Caki2 (cell line): Measurements from ENCODE around the gene ITGAE. TPM values are rescaled to one million over a fixed set of nuclear protein-coding genes. Genes with fewer than 3 reads are reported as not detected.

Source experiments
- DNase-seq: peaks from one replicate; pipeline ENCODE4 v3.0.0-alpha.2; 2015; ENCODE audit warnings: low read depth
- in situ Hi-C: cut with HindIII; loops from 2 replicates; pipeline ENCODE4 v1.10.0; 2016; ENCODE audit warnings: low sequenced_read_pairs, low pct_unique_long_range_greater_than_20kb, mixed read lengths
- total RNA-seq: library from RNA; depleted of rRNA; stranded (reverse); fragments of >200 nt; shearing (Covaris generic); gene quantifications from 2 replicates; pipeline ENCODE4 v1.2.3, GENCODE V29; 2014; ENCODE audit warnings: low replicate concordance

ITGAE gene
- total RNA-seq, 1 experiment from 2014 or later = 38.1 TPM

DNA sequence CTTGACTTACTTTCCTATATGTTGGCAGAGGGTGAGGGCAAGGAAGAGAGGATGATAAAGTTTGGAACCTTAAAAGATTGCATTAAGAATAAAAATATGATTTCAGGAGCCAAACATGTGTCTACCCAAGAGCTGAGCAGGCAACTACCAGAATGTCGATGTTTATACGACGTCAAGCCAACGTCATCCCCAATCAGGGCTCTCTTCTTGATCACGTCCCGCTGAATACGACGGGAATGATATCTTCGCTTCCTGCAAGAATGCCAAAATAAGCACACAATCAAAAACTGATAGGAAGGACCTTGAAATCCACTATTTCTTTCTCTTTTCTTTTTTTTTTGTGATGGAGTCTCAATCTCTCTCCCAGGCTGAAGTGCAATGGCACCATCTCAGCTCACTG is 20.1 kb upstream of the ITGAE start:
- in situ Hi-C loops = no loop called here
- DNase-seq = no peak

DNA sequence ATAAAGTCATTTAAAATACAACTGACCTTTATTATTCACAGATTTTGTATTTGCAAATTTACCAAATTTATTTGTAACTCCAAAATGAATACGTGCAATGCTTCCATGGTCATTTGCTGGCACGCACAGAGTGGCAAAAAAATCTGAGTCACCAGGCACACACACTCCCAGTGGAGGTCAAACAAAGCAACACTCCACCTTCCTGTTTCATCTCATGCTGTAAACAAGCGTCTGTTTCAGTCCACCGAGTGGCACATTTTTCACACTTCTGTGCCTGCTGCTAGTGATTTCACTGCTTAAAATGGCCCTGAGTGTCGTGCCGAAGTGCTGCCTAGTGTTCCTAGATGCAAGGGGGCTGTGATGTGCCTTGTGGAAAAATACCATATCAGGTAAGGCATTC is 17.8 kb upstream of the ITGAE start:
- in situ Hi-C loops = no loop called here
- DNase-seq = peak; percentile 59

DNA sequence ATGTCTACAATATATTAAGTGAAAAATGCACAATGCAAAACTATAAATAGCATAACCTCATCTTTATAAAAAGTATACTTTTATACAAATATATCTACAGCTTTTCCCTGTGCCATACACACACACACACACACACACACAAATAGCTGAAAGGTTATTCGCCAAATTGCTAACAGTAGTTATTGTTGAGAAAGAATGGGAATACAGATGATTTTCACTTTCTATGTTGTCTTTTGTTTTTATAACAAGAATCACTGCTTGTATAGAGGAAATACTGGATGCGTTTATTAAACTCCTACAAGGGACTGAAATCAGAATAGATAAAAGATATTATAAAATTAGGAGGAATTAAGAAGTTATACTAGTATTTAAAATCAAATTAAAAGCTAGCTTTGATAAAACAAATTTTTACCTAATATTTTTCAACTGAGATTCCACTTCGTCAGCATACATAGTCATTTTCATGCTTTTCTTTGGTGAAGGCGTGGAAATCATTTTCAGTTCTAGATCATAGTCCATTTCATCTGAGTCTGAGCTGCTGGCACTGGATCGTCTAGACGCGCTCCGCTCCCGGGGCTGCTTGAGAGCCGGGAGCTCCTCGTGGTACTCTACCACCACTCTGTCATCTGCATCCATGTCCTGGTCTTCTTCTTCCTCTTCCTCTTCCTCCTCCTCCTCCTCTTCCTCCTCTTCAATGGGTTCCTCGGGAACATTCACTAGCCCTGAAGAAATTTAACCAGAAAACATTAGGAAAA is 17.0 kb upstream of the ITGAE start:
- no peak for DNase-seq
- in situ Hi-C loops = no loop called here

DNA sequence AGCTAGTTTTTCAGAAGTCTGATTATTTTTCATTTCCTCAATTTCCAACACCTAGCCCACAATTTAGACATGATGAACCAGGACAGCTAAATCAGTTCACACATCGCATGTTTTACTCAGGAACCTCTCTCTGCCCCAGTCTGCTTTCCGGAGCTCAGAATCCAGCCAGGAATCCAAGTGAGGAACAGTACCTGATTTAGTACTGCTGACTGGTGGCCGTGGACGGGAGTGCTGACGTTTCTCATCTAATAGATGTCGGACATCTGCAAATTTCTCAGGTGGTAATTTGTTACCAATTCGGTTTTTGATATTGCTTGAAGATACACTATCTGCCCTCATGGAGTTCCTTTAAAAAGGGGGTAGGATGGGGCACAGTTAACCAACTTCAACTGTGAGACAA is 14.9 kb upstream of the ITGAE start:
- in situ Hi-C loops = no loop called here
- no peak for DNase-seq

DNA sequence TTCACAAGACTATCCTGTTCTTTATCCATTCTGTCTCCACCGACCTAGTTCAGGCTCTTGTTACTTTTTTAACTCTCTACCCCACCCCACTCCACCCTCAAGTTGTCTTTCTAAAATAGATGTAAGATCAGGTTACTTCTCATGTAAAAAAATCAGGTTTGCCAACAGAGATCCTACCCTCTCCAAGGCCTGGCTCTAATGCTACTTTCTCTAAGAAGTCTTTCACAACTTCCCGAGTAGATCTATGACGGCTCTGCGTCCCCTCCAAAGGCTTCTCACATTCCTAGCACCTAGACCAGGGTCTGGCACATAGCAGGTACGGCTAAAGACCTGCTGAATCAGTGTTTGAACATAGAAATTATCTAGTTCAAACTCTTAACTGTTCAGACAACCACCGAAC is 14.1 kb upstream of the ITGAE start:
- in situ Hi-C loops = no loop called here
- DNase-seq = no peak

DNA sequence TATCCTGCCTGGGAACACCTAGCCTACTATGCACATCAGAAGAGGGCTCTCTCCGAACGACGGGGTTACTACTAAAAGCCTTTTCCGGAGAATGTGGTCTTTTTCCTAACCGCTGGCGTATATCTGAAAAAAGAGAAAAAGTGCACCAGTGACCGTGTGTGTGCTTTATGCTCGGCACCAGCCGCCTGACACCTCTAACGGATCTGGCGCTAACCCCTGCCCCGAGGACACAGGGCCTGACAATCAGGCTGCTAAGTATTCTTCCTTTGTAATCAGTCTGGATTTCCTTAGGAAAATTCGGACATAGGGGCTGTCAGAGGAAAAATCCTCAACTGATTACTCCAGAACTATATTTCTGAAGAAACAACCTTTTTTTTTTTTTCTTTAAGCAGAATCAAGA is 13.4 kb upstream of the ITGAE start:
- no peak for DNase-seq
- in situ Hi-C loops = no loop called here

DNA sequence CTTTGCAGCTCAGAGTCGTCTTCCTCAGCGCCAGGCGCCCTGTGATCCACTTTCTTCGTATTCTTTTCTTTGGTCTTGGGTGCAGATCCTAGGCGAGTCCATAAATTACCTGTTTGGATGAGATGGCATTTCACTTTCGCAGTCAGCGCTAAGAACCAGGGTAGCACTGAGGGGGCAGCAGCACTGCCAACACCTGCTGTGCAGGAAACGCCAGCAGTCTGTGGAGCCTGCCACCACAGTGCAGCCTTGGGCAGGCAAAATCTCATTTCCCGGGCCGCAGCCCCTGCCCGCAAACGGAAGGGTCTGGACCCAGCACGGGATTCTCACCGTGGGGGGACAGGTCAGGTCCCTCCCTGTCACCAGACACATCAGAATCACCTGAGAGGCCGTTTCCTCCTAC is 12.2 kb upstream of the ITGAE start:
- in situ Hi-C loops = no loop called here
- DNase-seq = no peak

DNA sequence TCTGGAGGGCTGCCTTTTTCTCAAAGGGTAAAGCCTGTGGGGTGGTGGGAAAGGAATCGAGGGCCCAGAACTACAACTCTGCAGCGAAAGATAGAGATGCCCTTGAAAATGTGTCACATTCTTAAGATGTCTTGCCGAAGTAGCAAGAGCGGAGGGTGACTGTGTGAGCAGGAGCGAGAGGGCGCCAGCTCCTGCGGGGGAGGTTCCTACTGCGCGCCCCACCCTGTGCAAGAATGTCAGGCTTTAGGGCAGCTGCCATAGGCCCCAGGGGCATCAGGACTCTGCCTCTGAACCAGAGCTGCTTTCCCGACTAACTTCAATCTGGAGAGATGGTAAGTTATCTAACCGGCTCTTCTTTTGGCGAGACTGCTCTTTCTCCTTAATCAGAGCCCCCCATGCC is 11.8 kb upstream of the ITGAE start:
- DNase-seq = no peak
- in situ Hi-C loops = no loop called here

DNA sequence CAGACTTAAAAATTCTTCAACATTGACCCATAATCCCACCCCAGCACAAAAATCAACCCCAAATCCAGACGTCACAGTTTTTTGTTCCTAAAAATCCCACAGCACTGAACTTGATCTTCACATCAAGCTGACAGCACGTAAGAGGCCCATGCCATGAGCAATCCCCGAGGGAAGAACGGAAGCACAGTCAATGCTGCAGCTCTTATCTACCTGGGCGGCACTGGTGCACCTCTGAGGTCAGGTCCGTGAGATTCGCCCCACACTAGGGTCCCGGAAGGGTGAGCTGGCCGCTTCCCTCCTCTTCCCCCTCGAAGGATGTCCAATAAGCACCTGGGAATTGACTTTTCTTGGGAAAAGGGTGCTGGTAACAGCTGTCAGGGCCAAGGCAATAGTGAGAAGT is 11.3 kb upstream of the ITGAE start:
- in situ Hi-C loops = no loop called here
- DNase-seq = no peak

DNA sequence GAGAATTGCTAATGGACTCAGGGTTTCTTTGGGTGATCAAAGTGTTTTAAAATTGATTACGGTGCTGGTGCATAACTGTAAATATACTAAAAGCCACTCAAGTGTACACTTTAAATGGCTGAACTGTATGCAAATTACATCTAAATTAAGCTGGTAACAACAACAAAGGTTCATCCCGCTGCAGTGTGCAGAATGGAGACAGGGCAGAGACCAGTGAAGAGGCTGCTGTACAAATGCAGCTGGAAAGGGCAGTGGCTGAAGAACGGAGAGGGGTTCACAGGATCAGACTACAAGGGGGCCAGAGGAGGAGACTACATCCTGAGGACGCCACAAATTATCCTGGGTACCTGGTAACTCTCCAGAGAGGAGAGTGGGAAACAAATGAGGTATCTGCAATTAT is 9.0 kb upstream of the ITGAE start:
- in situ Hi-C loops = no loop called here
- no peak for DNase-seq

DNA sequence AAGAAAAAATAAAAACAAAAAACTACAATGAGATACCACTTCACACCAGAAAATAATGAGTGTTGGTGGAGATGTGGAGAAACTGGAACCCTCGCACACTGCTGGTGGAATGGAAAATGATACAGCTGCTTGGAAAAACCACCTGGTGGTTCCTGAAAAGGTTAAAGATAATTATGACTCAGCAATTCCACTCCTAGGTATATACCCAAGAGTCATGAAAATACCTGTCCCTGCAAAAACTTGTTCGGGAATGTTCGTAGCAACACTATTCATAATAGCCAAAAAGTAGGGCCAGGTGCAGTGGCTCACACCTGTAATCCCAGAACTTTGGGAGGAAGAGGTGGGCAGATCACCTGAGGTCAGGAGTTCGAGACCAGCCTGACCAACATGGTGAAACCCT is 8.1 kb upstream of the ITGAE start:
- in situ Hi-C loops = no loop called here
- no peak for DNase-seq

DNA sequence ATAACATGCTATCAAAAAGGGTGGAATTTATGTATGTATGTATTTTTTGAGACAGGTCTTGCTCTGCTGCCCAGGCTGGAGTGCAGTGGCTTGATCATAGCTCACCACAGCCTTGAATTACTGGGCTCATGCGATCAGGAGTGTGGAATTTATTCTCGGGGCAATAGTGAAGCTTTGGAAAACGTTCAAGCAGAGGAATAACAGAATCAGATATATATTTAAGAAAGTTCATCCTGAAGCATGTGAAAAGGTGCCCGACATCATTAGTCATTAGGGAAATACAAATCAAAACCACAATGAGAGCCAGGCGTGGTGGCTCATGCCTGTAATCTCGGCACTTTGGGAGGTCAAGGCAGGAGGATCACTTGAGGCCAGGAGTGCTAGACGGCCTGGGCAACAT is 7.7 kb upstream of the ITGAE start:
- peak; percentile 42 for DNase-seq
- in situ Hi-C loops = no loop called here

DNA sequence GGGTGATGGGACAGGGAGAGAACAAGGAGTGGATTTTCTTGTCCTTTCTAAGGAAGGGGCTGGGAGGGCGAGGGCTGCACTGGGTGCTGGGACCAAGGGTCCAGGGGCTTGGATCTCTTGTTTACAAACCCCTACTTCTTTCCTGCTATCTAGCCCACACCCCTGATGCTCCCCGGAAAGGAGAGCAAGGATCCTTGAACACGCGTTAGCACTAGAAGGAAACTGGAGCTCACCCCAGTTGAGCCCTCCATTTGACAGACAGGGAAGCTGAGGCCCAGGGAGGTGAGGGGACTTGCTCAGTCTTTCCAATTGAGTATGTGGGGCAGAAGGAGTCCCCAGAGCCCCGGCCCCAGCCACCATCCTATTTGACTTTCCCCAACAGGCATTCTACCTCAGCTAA is 4.6 kb upstream of the ITGAE start:
- in situ Hi-C loops = no loop called here
- DNase-seq = no peak

DNA sequence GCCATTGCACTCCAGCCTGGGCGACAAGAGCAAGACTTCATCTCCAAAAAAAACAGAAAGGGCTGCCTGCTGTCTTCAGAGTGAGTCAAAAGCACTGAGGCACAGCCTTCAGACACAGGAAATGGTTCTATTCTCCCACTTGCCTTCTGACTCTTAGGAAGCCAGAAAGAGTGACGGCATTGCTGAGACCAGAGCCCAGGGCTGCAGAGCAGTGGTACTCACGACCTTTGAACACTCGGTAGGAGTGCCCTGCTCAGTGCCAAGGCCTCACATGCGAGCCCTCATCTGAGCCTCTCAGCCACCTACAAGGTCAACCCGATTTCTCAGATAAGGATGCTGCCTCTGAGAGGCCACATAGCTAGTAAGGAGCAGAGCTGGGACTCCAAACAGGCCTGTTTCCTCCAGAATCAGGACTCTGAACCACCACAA is 3.5 kb upstream of the ITGAE start:
- DNase-seq = peak; percentile 88
- in situ Hi-C loops = no loop called here

DNA sequence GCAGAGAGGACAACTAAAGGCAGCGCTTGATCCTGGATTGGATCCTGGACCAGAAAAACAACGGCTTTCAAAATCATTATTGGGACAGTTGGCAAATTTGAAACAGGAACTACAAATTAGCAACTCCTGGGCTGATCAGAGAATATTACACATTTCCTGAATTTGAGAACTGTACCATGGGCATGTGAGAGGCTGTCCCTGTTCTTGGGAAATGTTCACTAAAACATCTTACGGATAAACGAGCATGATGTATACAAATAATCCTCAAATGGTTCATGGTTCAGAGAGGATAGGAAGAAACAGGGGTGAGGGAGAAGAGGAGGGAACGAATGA is 2.3 kb upstream of the ITGAE start:
- in situ Hi-C loops = no loop called here
- no peak for DNase-seq

DNA sequence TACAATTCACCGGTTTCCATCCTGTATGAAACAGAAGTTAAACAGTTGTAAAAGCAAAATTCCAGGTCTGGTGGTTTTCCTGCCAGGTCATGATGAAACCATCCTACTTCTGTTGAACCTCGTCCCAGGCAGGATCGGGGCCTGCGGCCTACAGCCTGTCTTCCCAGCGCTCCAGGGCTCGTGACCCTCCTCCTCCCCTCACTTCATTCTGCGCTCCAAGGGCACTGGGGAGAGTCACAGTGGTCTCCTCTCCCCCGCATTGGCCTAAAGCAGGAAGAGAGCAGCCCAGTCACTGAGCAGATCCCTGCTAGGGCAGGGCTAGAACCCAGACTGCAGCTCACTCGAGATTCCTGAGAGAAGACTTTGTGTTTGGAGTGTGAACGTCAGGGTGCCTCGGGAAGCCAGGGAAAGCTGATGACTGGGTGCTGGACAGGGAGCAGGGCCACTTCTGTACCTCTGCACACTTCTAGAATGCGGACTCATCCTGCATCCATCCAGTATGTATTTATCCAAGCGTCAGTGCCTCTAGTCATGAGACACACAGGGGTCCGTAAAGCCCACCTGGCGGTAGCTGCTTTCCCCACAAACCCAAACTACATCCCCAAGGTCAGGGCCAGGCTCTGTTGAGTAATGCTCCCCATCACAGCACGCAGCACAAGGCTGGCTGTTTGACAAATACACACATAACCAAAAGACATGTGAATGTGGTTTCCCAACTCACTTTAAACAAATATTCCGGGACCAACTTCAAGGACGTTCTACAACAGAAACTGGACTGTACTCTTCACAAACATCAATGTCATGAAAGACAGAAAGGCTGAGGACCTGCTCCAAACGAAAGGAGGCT is 1.7 kb upstream of the ITGAE start:
- in situ Hi-C loops = no loop called here
- no peak for DNase-seq

DNA sequence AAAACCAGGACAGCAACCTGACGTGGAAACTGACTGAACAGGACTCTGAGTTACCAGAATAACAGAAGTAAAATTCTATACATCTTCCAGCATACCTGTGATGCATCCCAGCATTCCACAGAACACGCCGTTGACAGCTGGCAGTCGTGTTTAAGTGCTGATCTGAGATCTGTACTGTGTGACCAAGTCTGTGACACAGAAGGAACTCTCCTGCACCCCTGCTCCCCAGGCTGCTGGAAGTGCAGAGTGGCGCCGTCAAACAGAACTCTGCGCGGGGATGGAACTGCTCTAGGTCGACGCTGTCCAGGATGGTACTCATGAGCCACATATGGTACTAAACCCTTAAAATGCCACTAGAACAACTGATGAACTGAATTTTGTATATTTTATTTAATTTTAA is 804 bp upstream of the ITGAE start:
- no peak for DNase-seq
- in situ Hi-C loops = no loop called here

DNA sequence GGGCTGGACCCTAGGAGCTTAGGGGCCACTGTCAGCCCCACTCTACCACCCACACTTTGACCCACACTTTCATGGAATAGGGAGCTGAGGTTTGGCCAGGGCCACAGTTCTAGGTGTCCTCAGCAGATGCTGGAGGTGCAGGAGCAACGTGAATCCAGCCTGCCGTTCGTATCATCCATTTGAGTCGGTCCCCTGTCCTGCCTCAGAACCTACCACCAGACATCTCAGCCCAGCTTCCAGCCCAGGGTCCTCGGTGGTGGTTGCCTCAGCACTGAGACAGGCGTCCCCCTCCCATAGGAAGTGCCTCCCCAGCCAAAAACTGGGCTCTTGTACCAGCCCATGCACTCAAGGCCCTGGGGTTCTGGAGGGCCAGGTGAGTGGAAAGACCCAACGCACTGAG is 359 bp upstream of the ITGAE start:
- DNase-seq = no peak
- in situ Hi-C loops = no loop called here

DNA sequence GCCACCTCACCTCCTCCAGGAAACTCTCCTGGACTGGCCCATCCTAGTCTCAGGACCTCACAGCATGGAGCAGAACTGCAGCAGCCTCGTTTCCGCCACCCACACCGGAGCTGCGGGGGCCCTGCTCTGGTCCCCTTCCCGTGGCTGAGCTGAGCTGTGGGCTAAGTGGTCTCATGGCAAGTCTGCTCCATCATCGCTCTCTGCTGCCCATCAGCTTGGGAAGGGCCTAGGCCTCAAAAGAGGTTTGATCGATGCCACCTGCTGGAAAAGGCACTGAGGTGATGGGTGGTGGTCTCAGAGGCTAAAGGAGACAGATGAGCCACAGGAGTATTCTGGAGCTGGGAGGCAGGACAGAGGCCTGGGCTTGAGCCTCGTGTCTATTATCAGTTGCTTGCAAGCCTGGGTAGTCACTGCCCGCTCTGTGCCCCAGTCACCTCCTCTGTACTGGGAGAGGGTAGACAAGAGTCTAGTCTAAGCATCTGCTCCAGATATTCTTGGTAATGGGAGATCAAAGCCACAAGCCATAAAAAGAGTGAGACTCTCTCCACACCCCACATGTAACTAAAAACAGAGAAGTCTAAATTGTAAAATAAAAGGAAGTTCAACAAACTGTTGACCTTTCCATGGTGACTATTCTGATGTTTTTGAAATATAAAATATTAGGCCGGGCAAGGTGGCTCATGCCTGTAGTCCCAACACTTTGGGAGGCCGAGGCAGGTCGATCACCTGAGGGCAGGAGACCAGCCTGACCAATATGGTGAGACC is 1.6 kb downstream of the ITGAE start:
- no peak for DNase-seq

More for the DNA sequence above, 1.6 kb downstream of the ITGAE start:
- in situ Hi-C loops = no loop called here
